Esophagus muscularis mucosa (tissue), 4 donors: ENCODE results near the gene TRIM25. TPM values are rescaled to one million over a fixed set of nuclear protein-coding genes. Genes with fewer than 3 reads are reported as not detected.
"Not testable (repeated sequence)": the region's sequence is repeated elsewhere in the genome, so short reads cannot be mapped to it uniquely, and the experiment has no call there.

Source experiments
- DNase-seq: peaks from one replicate; pipeline ENCODE4 v3.0.0-alpha.2; 2017; ENCODE audit errors: extremely low spot score
- H3K27ac ChIP-seq, 4 donors: fragments of 200-600 bp; sonication (generic); replicated peaks in 1 of 4; 1 replicate in 3 of 4; 2 replicates in 1 of 4; pipeline ENCODE4 v1.5.1; 2016 to 2019; ENCODE audit warnings: mild to moderate bottlenecking in 1 of 4
- H3K27me3 ChIP-seq, 4 donors: fragments of 200-600 bp; sonication (generic); one replicate each; pipeline versions ENCODE4 v1.5.1 to v1.6.0; 2016 to 2019
- H3K36me3 ChIP-seq, 4 donors: fragments of 200-600 bp; sonication (generic); one replicate each; pipeline ENCODE4 v1.5.1; 2016 to 2019
- H3K4me1 ChIP-seq, 4 donors: fragments of 200-600 bp; sonication (generic); one replicate each; pipeline ENCODE4 v1.5.1; 2016 to 2019
- H3K4me3 ChIP-seq, 4 donors: fragments of 200-600 bp; sonication (generic); 1 replicate in 2 of 4; 2 replicates in 2 of 4; pipeline ENCODE4 v1.5.1; 2016 to 2019; ENCODE audit warnings: mild to moderate bottlenecking in 4 of 4, moderate library complexity in 1 of 4
- H3K9me3 ChIP-seq, 4 donors: fragments of 200-600 bp; sonication (generic); 1 replicate in 3 of 4; 2 replicates in 1 of 4; pipeline ENCODE4 v1.5.1; 2016 to 2019
- CTCF ChIP-seq, 3 experiments: fragments of 200-600 bp in 2 of 3; fragments of 450-650 bp in 1 of 3; sonication (generic) in 2 of 3; IDR thresholded peaks; one replicate each; pipeline ENCODE4 v1.5.1; 2017 to 2019; ENCODE audit warnings: antibody characterized with exemption in 3 of 3, mild to moderate bottlenecking in 2 of 3, moderate library complexity in 1 of 3
- EP300 ChIP-seq: sonication (generic); formaldehyde crosslinking; IDR thresholded peaks from one replicate; pipeline ENCODE4 v1.6.1; 2017; ENCODE audit warnings: antibody characterized with exemption
- POLR2A ChIP-seq: fragments of 450-650 bp; IDR thresholded peaks from one replicate; pipeline ENCODE4 v1.6.1; 2017; ENCODE audit warnings: antibody characterized with exemption, moderate library complexity, mild to moderate bottlenecking, low read depth
- POLR2AphosphoS5 ChIP-seq, 2 donors: sonication (generic); formaldehyde crosslinking; IDR thresholded peaks; one replicate each; pipeline ENCODE4 v1.6.1; 2017; ENCODE audit warnings: antibody characterized with exemption in 2 of 2
- WGBS: methylation state at CpG from one replicate; pipeline ENCODE4 v1.1.5; 2018; 5-methylcytosine and 5-hydroxymethylcytosine counted together
- intact Hi-C: fragments of 100-400 bp; cut with DNase I; formaldehyde crosslinking; loops from one replicate; pipeline ENCODE4 v1.15.1; 2023
- total RNA-seq, 4 donors: library from RNA; depleted of rRNA; stranded (reverse); fragments of >200 nt; gene quantifications; one replicate each; pipeline versions ENCODE4 v1.1.0 to v1.2.1, GENCODE V29; 2016

TRIM25 gene
- total RNA-seq, 4 donors from 2014 or later: 13.9 to 19.9 (median 16.6) TPM

- no peak overlapping the region for H3K27ac ChIP-seq
- no peaks in the 10 kb centered on the region for H3K27me3 ChIP-seq
- intact Hi-C loops: loop anchor here (2.0 to 5.0 kb wide), 2 partner anchors 48 to 121 kb away; no protein-coding TSS in a partner anchor
- DNase-seq: no peak
- 60% methylated on average over 11 of the region's 11 CpGs for WGBS
- H3K36me3 ChIP-seq: peaks cover 17 to 100% (median 80%) of the 10 kb centered on the region in 4 donors
- H3K9me3 ChIP-seq: no peaks in the 10 kb centered on the region
- H3K4me1 ChIP-seq: peaks cover 0 to 4% (median 0%) of the 10 kb centered on the region in 4 donors
- no peak overlapping the region for H3K4me3 ChIP-seq
- TF ChIP-seq EP300 (no peak), POLR2A (no peak), CTCF (IDR thresholded peaks at IDR 0.05) (peak; percentile 64 to 76 (median 66)), POLR2AphosphoS5 (IDR thresholded peaks at IDR 0.05) (no peak)
Measured at GRCh38 chr17:56939869-56940484, 26.1 kb upstream of the TRIM25 start.

GRCh38 chr17:56938206-56938605 is 24.4 kb upstream of the TRIM25 start:
- not testable (repeated sequence) for DNase-seq, H3K27ac ChIP-seq, H3K4me3 ChIP-seq, H3K27me3 ChIP-seq, H3K4me1 ChIP-seq, H3K9me3 ChIP-seq
- intact Hi-C loops: loop anchor here (5.0 kb wide), 1 partner anchor 46 kb away; no protein-coding TSS in a partner anchor
- H3K36me3 ChIP-seq: peaks cover 12 to 100% (median 74%) of the 10 kb centered on the region in 4 donors
- 80% methylated on average over 5 of the region's 5 CpGs for WGBS
- peak in 1 of 2 donors; percentile 16 for TF ChIP-seq POLR2AphosphoS5 (IDR thresholded peaks at IDR 0.05)

- no peak for DNase-seq
- no peak overlapping the region for H3K4me3 ChIP-seq
- TF ChIP-seq CTCF (IDR thresholded peaks at IDR 0.05) (no peak), POLR2AphosphoS5 (IDR thresholded peaks at IDR 0.05) (peak in 1 of 2 donors; percentile 1)
- H3K9me3 ChIP-seq: no peaks in the 10 kb centered on the region
- intact Hi-C loops: loop anchor here (5.0 kb wide), 1 partner anchor 45 kb away; no protein-coding TSS in a partner anchor
- 79% methylated on average over 2 of the region's 2 CpGs for WGBS
- peaks cover 0 to 4% (median 0%) of the 10 kb centered on the region in 4 donors for H3K4me1 ChIP-seq
- peaks cover 12 to 97% (median 71%) of the 10 kb centered on the region in 4 donors for H3K36me3 ChIP-seq
- H3K27me3 ChIP-seq: no peaks in the 10 kb centered on the region
- H3K27ac ChIP-seq: no peak overlapping the region
Measured at GRCh38 chr17:56937687-56938086, 23.8 kb upstream of the TRIM25 start.

GRCh38 chr17:56936697-56937322 is 23.0 kb upstream of the TRIM25 start:
- 73% methylated on average over 6 of the region's 6 CpGs for WGBS
- intact Hi-C loops: loop anchor here (5.0 kb wide), 1 partner anchor 45 kb away; no protein-coding TSS in a partner anchor
- no peak for TF ChIP-seq EP300
- no peak for TF ChIP-seq POLR2AphosphoS5 (IDR thresholded peaks at IDR 0.05)
- TF ChIP-seq CTCF (IDR thresholded peaks at IDR 0.05): no peak
- TF ChIP-seq POLR2A: no peak
- Histone ChIP-seq H3K27ac (peak overlapping the region in 2 of 4 donors; percentile 10 to 37), H3K4me3 (no peak overlapping the region), H3K4me1 (peaks cover 0 to 4% (median 0%) of the 10 kb centered on the region in 4 donors), H3K27me3 (no peaks in the 10 kb centered on the region), H3K9me3 (no peaks in the 10 kb centered on the region), H3K36me3 (peaks cover 12 to 88% (median 64%) of the 10 kb centered on the region in 4 donors)
- DNase-seq: no peak

- H3K36me3 ChIP-seq: peaks cover 4 to 74% (median 51%) of the 10 kb centered on the region in 4 donors
- WGBS: 84% methylated on average over 3 of the region's 3 CpGs
Measured at GRCh38 chr17:56935461-56935860, 21.6 kb upstream of the TRIM25 start.

More at GRCh38 chr17:56935461-56935860, 21.6 kb upstream of the TRIM25 start:
- intact Hi-C loops: loop anchor here (5.0 kb wide), 1 partner anchor 43 kb away; no protein-coding TSS in a partner anchor
- Histone ChIP-seq H3K4me1 (peaks cover 0 to 4% (median 0%) of the 10 kb centered on the region in 4 donors), H3K9me3 (no peaks in the 10 kb centered on the region), H3K27ac (no peak overlapping the region), H3K4me3 (no peak overlapping the region), H3K27me3 (no peaks in the 10 kb centered on the region)
- TF ChIP-seq POLR2AphosphoS5 (IDR thresholded peaks at IDR 0.05) (no peak), EP300 (no peak), POLR2A (no peak), CTCF (IDR thresholded peaks at IDR 0.05) (no peak)
- DNase-seq: no peak
